ENCODE measurements around the gene SLC39A1.
"Not testable (repeated sequence)": the region's sequence is repeated elsewhere in the genome, so short reads cannot be mapped to it uniquely, and the experiment has no call there.

The SLC39A1 gene

GRCh38 chr1:153928791-153929341 is 34.5 kb downstream of the SLC39A1 start:
- DNase-seq: no peak

- DNase-seq: no peak
These were observed 35.1 kb downstream of the SLC39A1 start for GRCh38 chr1:153928245-153928644.

- DNase-seq: no peak
These were observed 36.9 kb downstream of the SLC39A1 start for GRCh38 chr1:153926405-153926804.

- DNase-seq: peak; percentile 98
These were observed 40.1 kb downstream of the SLC39A1 start, which contains the start of gene GATAD2B for GRCh38 chr1:153922972-153923925. Gene GATAD2B (minus strand): TSS chr1:153922972. CDS start chr1:153828347, 94,625 bp downstream.

GRCh38 chr1:153922076-153922971 is 41.0 kb downstream of the SLC39A1 start:
- DNase-seq: peak; percentile 44 to 55

GRCh38 chr1:153921803-153922075 is 41.6 kb downstream of the SLC39A1 start:
- DNase-seq: no peak

GRCh38 chr1:153921080-153921802 is 42.1 kb downstream of the SLC39A1 start:
- DNase-seq: no peak

GRCh38 chr1:153919876-153920852 is 43.2 kb downstream of the SLC39A1 start:
- peak in 1 of 2 experiments; percentile 0 for DNase-seq

GRCh38 chr1:153916297-153916696 is 47.0 kb downstream of the SLC39A1 start:
- DNase-seq: no peak

- DNase-seq: no peak
These were observed 51.0 kb downstream of the SLC39A1 start for GRCh38 chr1:153912349-153912748.

GRCh38 chr1:153910560-153910959 is 52.8 kb downstream of the SLC39A1 start:
- not testable (repeated sequence) for DNase-seq
